Heart left ventricle (tissue), 16 donors: Measurements from ENCODE around the gene HOXC5. TPM values are rescaled to one million over a fixed set of nuclear protein-coding genes. Genes with fewer than 3 reads are reported as not detected.

Experiments
- ATAC-seq, 4 donors: fragments of 200-7000 bp; cut with Tn5 transposase; one replicate each; pipeline ENCODE4 v1.9.1; 2020 to 2022; ENCODE audit warnings: moderate library complexity in 4 of 4, mild to moderate bottlenecking in 3 of 4, moderate number of reproducible peaks in 1 of 4
- DNase-seq, 5 donors: peaks; one replicate each; pipeline ENCODE4 v3.0.0-alpha.2; 2020
- H3K27ac ChIP-seq, 12 donors: fragments of 200-600 bp; sonication (generic) in 4 of 12; one replicate each; pipeline versions ENCODE4 v1.5.0 to v1.8.0; 2016 to 2022; ENCODE audit warnings: mild to moderate bottlenecking in 2 of 12
- H3K27me3 ChIP-seq, 9 donors: fragments of 200-600 bp; sonication (generic) in 2 of 9; one replicate each; pipeline versions ENCODE4 v1.5.1 to v1.8.0; 2016 to 2022; ENCODE audit warnings: mild to moderate bottlenecking in 3 of 9
- H3K36me3 ChIP-seq, 9 donors: fragments of 200-600 bp; sonication (generic) in 2 of 9; one replicate each; pipeline versions ENCODE4 v1.5.0 to v1.8.0; 2018 to 2022; ENCODE audit warnings: mild to moderate bottlenecking in 2 of 9
- H3K4me1 ChIP-seq, 12 donors: fragments of 200-600 bp; sonication (generic) in 4 of 12; one replicate each; pipeline versions ENCODE4 v1.5.0 to v1.8.0; 2016 to 2022; ENCODE audit warnings: mild to moderate bottlenecking in 3 of 12
- H3K4me3 ChIP-seq, 12 donors: fragments of 200-600 bp; sonication (generic) in 4 of 12; one replicate each; pipeline versions ENCODE4 v1.5.0 to v1.8.0; 2017 to 2022; ENCODE audit warnings: mild to moderate bottlenecking in 9 of 12, moderate library complexity in 4 of 12
- H3K9me3 ChIP-seq, 12 donors: fragments of 200-600 bp; sonication (generic) in 4 of 12; one replicate each; pipeline versions ENCODE4 v1.5.0 to v1.8.0; 2016 to 2022; ENCODE audit warnings: mild to moderate bottlenecking in 1 of 12
- POLR2A ChIP-seq, 2 donors: fragments of 450-650 bp; IDR thresholded peaks; one replicate each; pipeline ENCODE4 v1.6.1; 2017; ENCODE audit warnings: antibody characterized with exemption in 2 of 2, mild to moderate bottlenecking in 2 of 2, moderate library complexity in 2 of 2
- WGBS, 4 donors: extraction: QIAGEN DNeasy Blood & Tissue Kit in 2 of 4; methylation state at CpG; one replicate each; pipeline versions ENCODE4 v1.1.5 to v1.1.7; 2013 to 2018; 5-methylcytosine and 5-hydroxymethylcytosine counted together
- intact Hi-C, 10 donors: fragments of 100-400 bp; cut with DNase I; formaldehyde crosslinking; loops; one replicate each; pipeline versions ENCODE4 v1.11.1 to v1.14.2; 2022
- polyA plus RNA-seq, 2 donors: library from polyadenylated mRNA; stranded (reverse); fragments of 200-250 nt; gene quantifications; one replicate each; pipeline ENCODE4 v1.2.3, GENCODE V29; 2013
- total RNA-seq, 9 donors: library from RNA; depleted of rRNA in 2 of 9; stranded (reverse); fragments of >200 nt in 2 of 9; fragmentation: NEBNext Ultra II Directional in 3 of 9; extraction: Animal tissue kit (Norgen Biotek cat#: 25700) in 3 of 9; gene quantifications; one replicate each; pipeline versions ENCODE4 v1.1.0 to v1.2.4, GENCODE V29; 2016 to 2023
- TF ChIP-seq, protein P1 (sequence below), 12 donors: fragments of 200-600 bp; sonication (generic) in 4 of 12; IDR thresholded peaks; one replicate each; pipeline versions ENCODE4 v1.5.0 to v1.8.0; 2018 to 2022; ENCODE audit warnings: antibody characterized with exemption in 12 of 12, mild to moderate bottlenecking in 5 of 12
- donor health status: ischemic (EF 13 %, LVEDD 7.1; RV severe dilation, severe dysfunction).
- donor health status: healthy with polysubstance abuse.
- donor health status: DM: no; HTN: yes; CAD: no.
- donor health status: DM: no; HTN: no; CAD: no.
- donor health status: ischemic (EF 25% LVEDD 6.9; RV normal size, moderate dysfunction).
- donor health status: ischemic (EF 25% LVEDD 5.7; RV mildly dilated, moderate dysfunction).
- donor health status: healthy.
- donor health status: DM: yes; HTN: yes; CAD: no.
- donor health status: ischemic (EF 35%, LVEDD 5.7; RV mildly dilated, moderate dysfunction).
- donor health status: nonischemic (EF 11% LVEDD 7.7; RV severe dilation, severe dysfunction).
- donor health status: DM: yes; HTN: yes; CAD: no.
- donor health status: PGD.
- donor health status: ischemic (EF 29% LVEDD 5.4; RV normal size, mild dysfunction).
- donor health status: nonischemic (EF 23%, LVEDD 6.1; RV moderate dilation, normal function).

The HOXC5 gene
- total and polyA plus RNA-seq, 11 donors = not detected

DNA sequence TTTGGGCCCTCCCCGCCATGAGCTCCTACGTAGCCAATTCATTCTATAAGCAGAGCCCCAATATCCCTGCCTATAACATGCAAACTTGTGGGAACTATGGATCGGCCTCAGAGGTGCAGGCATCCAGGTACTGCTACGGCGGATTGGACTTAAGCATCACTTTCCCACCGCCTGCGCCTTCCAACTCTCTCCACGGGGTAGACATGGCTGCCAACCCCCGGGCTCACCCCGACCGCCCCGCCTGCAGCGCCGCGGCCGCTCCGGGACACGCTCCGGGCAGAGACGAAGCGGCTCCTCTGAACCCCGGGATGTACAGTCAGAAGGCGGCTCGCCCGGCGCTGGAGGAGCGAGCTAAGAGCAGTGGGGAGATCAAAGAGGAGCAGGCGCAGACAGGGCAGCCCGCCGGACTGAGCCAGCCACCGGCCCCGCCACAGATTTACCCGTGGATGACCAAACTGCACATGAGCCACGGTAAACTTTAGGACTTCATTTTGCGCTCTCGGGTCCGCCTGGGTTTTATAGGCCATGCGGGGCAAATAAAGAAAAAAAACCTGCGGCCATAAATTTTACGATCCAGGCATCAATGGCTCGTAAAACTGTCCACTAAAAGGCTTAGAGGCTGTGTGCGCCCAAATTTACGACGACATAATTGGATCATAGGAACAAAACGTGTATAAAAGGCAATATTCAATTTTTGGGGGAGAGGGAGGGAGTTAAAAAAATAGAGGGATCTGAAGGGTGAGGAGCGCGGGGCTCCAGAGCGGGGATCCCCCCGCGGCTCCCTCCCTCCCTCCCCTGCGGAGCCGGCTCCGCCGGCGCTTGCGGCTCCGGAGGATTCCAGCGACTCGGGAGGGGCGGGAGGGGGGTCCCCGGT lies 493 bp downstream of the HOXC5 start:
- no peak overlapping the region for H3K27ac ChIP-seq
- peak overlapping the region in 9 of 12 donors; percentile 4 to 41 (median 20) for H3K4me3 ChIP-seq
- H3K36me3 ChIP-seq = no peaks in the 10 kb centered on the region
- 3 to 6% (median 4%) methylated on average over 47 to 61 of the region's 61 CpGs for WGBS, 4 donors
- no peaks in the 10 kb centered on the region for H3K9me3 ChIP-seq
- DNase-seq (no peak), ATAC-seq (no peak)
- TF ChIP-seq POLR2A (IDR thresholded peaks at IDR 0.05) = no peak
- TF ChIP-seq, protein P1, sequence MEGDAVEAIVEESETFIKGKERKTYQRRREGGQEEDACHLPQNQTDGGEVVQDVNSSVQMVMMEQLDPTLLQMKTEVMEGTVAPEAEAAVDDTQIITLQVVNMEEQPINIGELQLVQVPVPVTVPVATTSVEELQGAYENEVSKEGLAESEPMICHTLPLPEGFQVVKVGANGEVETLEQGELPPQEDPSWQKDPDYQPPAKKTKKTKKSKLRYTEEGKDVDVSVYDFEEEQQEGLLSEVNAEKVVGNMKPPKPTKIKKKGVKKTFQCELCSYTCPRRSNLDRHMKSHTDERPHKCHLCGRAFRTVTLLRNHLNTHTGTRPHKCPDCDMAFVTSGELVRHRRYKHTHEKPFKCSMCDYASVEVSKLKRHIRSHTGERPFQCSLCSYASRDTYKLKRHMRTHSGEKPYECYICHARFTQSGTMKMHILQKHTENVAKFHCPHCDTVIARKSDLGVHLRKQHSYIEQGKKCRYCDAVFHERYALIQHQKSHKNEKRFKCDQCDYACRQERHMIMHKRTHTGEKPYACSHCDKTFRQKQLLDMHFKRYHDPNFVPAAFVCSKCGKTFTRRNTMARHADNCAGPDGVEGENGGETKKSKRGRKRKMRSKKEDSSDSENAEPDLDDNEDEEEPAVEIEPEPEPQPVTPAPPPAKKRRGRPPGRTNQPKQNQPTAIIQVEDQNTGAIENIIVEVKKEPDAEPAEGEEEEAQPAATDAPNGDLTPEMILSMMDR (IDR thresholded peaks at IDR 0.05) = no peak
- peaks cover 0 to 30% (median 5%) of the 10 kb centered on the region in 12 donors for H3K4me1 ChIP-seq
- intact Hi-C loops = loop anchor here in 2 of 10 donors (2.0 to 5.0 kb wide), 2 partner anchors 157 to 159 kb away; no protein-coding TSS in a partner anchor
- H3K27me3 ChIP-seq = peaks cover 62 to 100% (median 99%) of the 10 kb centered on the region in 9 donors

DNA sequence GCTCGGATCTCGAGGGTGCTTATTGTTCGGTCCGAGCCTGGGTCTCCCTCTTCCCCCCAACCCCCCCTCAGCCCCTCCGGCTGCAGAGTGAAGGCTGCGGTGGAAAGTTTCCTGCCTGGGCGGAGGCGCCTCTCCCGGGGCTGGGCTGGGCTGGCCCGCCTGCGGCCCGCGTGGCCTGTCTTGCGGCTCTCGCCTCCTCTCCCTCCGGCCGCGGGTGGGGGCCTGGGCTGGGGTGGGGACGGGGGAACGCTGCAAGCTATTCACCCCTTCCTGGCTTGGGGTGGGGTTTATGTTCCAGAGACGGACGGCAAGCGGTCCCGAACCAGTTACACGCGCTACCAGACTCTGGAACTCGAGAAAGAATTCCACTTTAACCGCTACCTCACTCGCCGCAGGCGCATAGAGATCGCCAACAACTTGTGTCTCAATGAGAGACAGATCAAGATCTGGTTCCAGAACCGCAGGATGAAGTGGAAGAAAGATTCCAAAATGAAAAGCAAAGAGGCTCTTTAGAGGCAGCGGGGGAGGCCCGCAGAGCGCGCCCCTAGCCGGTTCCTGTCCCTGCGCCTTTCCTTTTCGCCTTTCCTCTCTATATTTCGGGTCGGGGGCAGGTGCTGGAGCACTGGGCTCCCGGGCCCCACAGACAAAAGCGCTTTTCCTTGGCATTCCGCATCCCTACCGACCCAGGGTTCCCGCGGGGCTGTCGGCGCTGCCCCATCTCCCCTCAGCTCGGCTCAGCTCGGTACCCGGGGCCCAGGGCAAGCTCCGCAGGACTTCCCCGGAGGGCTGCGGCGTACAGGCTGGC lies 1.3 kb downstream of the HOXC5 start:
- Histone ChIP-seq H3K4me1 (peaks cover 0 to 27% (median 5%) of the 10 kb centered on the region in 12 donors), H3K27ac (no peak overlapping the region), H3K4me3 (peak overlapping the region in 7 of 12 donors; percentile 11 to 41 (median 25)), H3K9me3 (no peaks in the 10 kb centered on the region), H3K27me3 (peaks cover 54 to 100% (median 95%) of the 10 kb centered on the region in 9 donors), H3K36me3 (no peaks in the 10 kb centered on the region)
- no peak for TF ChIP-seq POLR2A (IDR thresholded peaks at IDR 0.05)
- TF ChIP-seq, protein P1 (IDR thresholded peaks at IDR 0.05) = no peak
- intact Hi-C loops = loop anchor here in 2 of 10 donors (2.0 to 5.0 kb wide), 2 partner anchors 157 to 158 kb away; no protein-coding TSS in a partner anchor
- ATAC-seq (no peak), DNase-seq (no peak)
- 7 to 11% (median 10%) methylated on average over 35 to 57 of the region's 57 CpGs for WGBS, 4 donors

DNA sequence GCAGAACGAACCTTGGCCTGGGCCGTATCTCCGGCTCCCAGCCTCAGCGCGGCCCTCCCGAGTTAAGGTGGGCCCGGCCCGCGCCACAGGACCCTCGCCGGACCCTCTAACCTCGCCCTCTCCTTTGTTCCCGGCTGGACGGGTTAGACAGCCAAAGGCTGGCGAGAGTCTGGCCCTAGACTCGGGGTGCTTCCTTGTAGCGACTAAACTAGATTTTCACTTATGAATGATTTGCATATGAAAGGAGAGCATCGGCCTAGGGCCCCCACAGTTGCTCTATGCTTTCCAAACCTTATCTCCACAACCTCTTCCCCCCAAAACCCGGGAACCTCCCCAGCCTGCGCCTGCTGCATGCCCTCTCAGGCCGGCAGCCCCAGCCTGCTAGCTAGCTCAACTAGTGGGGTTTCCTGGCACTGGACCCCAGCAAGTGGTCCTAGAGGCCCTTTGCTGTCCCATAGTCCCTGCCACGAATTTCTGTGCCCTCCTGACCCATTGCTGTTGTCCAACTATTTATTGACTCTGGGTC lies 2.0 kb downstream of the HOXC5 start:
- no peak for TF ChIP-seq POLR2A (IDR thresholded peaks at IDR 0.05)
- TF ChIP-seq, protein P1 (IDR thresholded peaks at IDR 0.05) = no peak
- Histone ChIP-seq H3K4me1 (peaks cover 0 to 27% (median 5%) of the 10 kb centered on the region in 12 donors), H3K4me3 (peak overlapping the region in 1 of 12 donors; percentile 2), H3K9me3 (no peaks in the 10 kb centered on the region), H3K27me3 (peaks cover 53 to 100% (median 93%) of the 10 kb centered on the region in 9 donors), H3K36me3 (no peaks in the 10 kb centered on the region), H3K27ac (no peak overlapping the region)
- 27 to 53% (median 38%) methylated on average over 21 to 22 of the region's 22 CpGs for WGBS, 4 donors
- ATAC-seq (no peak), DNase-seq (no peak)
- intact Hi-C loops = loop anchor here in 1 of 10 donors (5.0 kb wide), 1 partner anchor 157 kb away; no protein-coding TSS in a partner anchor
